GM21515 (cell line): ENCODE data around the gene FBN1.

Source experiments
- ATAC-seq: cut with Tn5 transposase; IDR thresholded peaks from one replicate; pipeline ENCODE4 v1.9.1; 2021; ENCODE audit not compliant: unreplicated experiment

Gene FBN1

GRCh38 chr15:48408327-48408726 lies 237.2 kb downstream of the FBN1 start:
- no peak for ATAC-seq

- ATAC-seq: no peak
Measured at GRCh38 chr15:48407646-48408045, 237.9 kb downstream of the FBN1 start.

DNA sequence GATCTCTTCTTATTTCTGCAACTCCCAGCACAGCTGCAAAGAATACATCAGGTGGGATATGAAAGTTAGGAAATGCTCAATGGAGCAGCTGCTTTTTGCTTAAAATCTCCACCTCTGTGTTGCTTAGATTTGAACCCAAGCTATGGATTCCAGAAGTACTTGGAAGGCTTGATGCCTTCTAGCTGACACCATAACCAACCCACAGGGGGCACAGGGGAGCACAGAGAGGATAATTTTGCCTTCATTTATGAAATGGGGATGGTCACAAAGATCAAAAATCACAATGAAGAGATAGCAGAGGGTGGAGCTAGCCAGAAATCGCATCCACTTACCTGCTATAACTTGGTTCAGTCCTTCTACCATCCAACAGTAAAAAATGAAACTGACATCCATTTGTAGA lies 238.6 kb downstream of the FBN1 start:
- no peak for ATAC-seq

DNA sequence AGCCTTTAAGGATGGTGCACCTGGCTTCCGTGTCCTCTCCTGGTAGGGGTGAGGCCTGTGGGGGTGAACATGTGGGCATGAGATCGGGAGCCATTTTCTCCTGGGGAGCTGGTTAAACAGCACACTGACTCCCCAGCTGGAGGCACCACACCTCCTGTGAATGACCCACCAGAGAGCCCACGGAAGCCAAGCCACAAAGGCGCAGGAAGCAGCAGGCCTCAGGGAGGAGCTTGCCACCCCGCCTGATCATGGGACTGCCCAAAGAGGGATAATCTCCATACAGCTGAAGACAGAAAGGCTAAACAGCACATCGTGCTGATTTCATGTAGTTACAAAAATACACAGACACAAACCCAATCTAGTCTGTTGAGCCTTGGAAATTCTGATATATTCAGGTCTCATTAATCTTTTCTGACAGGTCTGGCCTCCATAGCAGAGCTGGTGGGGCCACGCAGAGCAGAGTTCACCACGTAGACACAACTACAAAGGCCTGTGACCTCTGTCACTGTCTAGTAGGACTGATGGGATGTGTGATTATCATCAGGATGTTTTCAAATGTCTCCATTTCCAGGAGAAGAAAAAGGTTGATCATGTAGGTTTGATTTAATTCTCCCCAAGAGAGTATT lies 239.1 kb downstream of the FBN1 start:
- ATAC-seq: no peak

DNA sequence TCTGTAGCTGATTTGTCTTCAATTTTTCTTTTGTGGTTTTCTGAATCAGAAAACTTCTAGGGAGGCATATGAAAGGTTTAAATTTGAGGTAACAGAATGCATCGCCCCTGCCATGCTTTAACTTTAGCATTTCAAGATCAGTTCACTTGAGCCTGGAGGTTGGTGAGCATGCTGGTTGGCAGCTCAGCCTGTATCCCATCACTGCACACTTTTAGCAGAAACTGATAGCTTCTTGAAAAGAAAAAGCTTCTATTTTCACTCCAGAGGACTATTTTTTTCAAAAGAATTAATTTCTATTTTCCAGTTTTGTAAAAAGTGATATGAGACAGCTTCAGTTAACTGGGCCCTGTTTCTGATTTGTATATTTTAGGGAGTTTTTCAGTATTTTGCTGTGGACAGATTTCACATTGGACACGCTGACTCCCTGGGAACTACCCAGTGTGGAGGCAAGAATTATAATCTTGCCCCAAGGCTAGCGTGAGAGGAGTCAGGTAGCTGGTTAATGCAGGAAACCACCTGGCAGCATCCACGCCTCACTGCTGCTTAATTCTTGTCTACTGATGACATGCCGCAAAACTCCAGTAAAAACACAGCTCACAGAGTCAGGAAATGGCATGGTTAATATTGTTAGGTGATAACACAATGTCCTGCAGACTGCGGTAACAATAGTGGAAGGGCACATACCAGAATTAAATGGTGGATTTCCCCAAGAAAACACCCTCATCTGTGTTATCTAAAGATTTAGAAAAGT lies 242.9 kb downstream of the FBN1 start:
- ATAC-seq: no peak

DNA sequence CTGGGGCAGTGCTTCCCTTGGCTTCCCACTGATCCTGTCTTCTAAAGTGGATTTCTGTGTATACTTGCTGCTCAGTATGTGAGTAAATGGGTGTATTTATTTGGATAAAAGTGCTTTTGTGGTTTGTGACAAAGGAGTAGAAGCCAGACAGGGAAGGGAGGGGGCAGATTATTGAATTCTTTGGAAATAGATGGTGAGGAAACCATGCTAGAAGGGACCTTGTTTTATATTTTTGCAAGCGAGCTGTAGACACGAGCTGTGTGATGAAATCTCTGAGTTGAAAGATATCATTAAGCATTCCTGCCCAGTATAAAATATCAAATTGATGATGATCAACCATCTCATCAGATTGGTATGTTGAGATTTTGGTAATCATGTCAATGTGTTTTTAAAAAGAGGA lies 245.4 kb downstream of the FBN1 start:
- no peak for ATAC-seq

DNA sequence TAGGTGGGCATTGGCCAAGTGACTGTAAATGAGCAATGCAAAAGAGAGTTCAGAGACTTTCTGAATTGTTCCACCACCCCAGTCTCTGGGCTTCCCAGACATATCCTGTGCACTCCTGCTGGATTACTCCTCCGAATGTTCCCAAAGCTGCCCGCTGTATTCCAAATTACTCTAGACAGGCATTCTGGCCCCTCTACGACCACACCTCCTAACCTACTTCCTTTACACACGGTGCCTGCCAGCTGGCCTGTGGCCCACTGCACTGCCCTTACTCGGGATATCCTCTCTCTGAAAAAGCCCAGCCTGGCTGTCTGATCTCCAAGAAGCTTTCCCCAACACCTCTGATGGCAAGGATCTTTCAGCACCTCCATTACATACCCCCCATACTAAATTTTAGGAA lies 247.7 kb downstream of the FBN1 start:
- no peak for ATAC-seq

GRCh38 chr15:48396020-48396419 lies 249.5 kb downstream of the FBN1 start:
- no peak for ATAC-seq

- ATAC-seq: no peak
Measured at GRCh38 chr15:48395521-48396011, 249.9 kb downstream of the FBN1 start.

DNA sequence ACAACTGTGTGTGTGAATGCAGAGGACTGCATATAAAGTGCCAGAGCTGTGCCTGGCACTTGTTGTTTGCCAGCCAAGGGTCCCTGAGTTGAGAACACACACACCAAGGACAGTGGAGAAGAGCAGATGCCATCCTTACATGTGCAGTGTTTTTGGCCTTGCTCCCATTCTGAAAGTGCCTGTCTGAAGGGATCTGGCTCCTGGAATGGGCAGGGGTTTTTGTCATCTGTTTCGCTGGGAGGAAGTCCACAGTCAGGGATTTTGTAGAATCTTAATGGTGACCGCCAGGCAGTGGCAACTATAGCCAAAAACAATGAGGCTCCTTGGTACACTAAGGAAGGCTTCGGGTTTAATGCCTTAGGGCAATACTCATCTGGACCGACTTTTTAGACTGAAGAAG lies 250.5 kb downstream of the FBN1 start:
- ATAC-seq: no peak

DNA sequence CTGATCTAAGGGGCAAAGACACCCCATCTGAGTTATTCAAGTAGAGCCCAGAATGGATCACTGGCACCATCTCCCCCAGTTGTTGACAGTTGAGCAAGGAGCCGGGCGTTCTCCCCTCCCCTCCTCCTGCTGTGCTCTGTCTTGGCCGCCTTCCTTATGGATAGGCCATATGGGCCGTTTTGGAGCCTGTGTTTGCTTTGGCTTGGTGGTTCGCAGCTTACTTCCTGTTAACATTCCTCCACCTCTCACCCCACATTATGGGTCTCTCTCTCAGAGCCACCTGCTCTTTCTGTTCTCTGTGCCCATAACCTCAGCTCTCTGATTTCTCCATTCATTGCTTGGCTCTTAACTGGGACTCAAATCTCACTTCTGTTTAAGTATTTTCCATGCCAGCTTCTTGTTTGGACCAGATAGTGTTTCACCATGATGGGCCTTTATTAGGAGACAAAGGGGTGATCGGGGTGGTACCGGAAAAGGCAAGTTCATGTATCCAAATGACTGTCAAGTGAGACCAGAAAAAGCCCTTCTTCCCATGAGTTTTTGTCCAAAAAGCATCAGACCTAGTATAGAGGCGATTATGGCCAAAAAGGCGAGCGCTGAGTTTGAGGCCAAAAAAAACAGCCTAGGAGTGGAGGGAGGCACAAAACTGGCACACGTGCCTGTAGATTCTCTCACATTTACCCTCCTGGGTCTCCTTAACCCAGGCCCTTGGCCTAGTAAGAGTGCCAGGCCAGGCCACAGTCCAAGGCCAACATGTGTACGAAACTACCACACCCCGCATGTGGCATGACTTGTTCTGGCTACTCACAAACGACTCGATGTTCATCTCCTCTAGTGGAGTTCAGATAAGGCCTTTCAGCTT lies 251.6 kb downstream of the FBN1 start:
- ATAC-seq: no peak

GRCh38 chr15:48392356-48392755 lies 253.2 kb downstream of the FBN1 start:
- no peak for ATAC-seq

GRCh38 chr15:48391950-48392349 lies 253.6 kb downstream of the FBN1 start:
- no peak for ATAC-seq

DNA sequence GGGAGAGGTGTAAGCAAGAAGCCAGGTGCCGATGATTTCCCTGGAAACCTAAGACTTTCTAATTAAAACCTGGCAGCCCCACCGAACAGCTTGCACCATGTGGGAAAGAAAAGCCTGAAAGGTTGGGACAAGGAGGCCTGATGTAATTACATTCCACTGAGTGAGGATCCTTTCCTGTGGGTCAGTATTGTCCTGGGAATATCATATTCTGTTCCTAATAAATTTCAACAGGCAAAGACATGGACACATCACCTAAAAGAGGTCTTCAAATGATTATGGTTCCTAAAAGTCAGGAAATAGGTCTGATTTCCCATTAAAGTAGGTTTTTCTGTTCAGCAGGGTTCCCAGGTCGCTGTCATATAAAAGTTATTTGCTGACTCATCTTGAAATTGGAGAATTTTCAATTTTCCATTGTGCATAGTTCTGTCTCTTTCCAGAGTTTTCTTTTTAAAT lies 255.8 kb downstream of the FBN1 start:
- no peak for ATAC-seq

DNA sequence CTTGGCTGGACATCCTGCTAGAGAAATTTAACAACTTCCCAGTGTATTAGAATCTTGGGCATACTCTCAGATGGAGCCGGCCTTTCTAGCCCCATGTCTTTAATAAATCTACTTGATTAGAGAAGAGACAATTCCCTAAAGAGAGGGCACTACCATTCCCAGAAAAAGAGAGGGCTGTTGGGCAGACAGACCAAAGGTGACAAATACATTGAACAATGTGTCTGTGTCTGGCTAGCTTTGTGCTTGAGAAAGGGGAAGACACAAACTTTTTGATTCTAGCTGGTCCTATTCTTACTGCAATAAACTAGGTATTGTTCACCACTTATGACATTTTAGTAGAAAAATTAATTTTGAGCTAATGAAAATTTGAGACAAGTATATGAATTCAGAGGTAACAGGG lies 256.6 kb downstream of the FBN1 start:
- no peak for ATAC-seq

GRCh38 chr15:48388016-48388851 lies 257.3 kb downstream of the FBN1 start:
- ATAC-seq: no peak

DNA sequence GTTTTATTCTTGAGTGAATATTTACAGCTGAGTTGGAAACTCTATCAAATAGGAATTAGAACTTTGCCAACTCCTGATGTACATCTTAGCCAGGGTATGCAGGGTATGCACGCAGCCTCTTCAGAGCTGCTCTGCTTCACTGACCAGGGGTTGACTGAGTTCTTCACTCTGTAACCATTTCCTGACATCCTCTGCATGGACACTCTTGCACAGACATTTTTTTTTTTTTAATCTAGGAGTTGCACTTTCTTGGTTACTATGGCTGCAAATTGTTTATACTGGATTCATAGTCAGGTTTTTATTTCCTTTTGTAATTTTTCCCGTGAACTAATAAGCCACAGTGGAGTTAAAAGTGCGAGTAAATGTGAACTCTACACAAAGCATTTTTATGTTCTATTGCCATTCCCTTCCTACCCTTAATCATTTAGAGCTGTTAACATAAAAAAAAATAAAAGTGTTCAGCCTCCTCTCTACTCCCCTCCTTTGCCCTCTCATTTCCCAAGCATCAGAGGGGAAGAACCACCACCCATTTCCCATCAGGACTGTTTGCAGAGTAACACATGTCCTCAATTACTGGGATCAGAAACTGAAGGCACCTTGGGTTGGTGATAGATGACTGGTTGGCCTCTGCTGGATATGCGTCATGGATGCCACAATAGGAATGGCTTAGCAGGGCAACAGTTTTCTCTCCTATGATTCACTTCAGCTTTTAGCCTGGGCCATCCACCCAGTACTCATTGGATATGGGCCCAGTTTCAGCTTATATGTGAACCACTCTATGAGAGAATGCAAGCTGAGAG lies 260.3 kb downstream of the FBN1 start:
- no peak for ATAC-seq

GRCh38 chr15:48384616-48385015 lies 260.9 kb downstream of the FBN1 start:
- no peak for ATAC-seq

- ATAC-seq: no peak
Measured at GRCh38 chr15:48383031-48383430, 262.5 kb downstream of the FBN1 start.

GRCh38 chr15:48381861-48382260 lies 263.6 kb downstream of the FBN1 start:
- no peak for ATAC-seq
